Endothelial cell of umbilical vein (primary cell): ENCODE data around the gene CRCP. TPM values are rescaled to one million over a fixed set of nuclear protein-coding genes. Genes with fewer than 3 reads are reported as not detected.
"Not testable (repeated sequence)": the region's sequence is repeated elsewhere in the genome, so short reads cannot be mapped to it uniquely, and the experiment has no call there.

ENCODE experiments used
- BruUV-seq: library from RNA; stranded (reverse); fragments of 400-500 nt; replicated peaks from 2 replicates; lab custom pipeline; 2021; lab: Mats Ljungman, UMichigan
- CTCF ChIA-PET: fragments of 300-600, 350-600 bp; sonication (Branson Sonifier 250); formaldehyde crosslinking; loops from one replicate; lab custom pipeline; 2021; ENCODE audit warnings: antibody characterized with exemption, inconsistent platforms; lab: Charles Lee
- POLR2A ChIA-PET: fragments of 300-600, 350-600 bp; sonication (Branson Sonifier 250); formaldehyde crosslinking; loops from one replicate; lab custom pipeline; 2021; ENCODE audit warnings: antibody characterized with exemption, inconsistent platforms; lab: Charles Lee
- DNase-seq: peaks from one replicate; pipeline ENCODE4 v3.0.0-alpha.2; 2011; ENCODE audit warnings: low read depth, low spot score
- FAIRE-seq: peaks from 2 replicates; lab custom pipeline; 2011; peaks lifted over from hg19 to GRCh38; lab: Jason Lieb, UNC
- H2AFZ ChIP-seq: 2 replicates; pipeline ENCODE4 v1.6.0; 2012; ENCODE audit warnings: low read depth, low read length, control low read depth, inconsistent platforms
- H3K27ac ChIP-seq: 2 replicates; pipeline ENCODE4 v1.5.1; 2011; ENCODE audit warnings: low read depth, mild to moderate bottlenecking, control low read depth, low read length, moderate library complexity; ENCODE audit not compliant: insufficient read depth
- H3K27me3 ChIP-seq, 2 experiments: 2 replicates each; pipeline versions ENCODE4 v1.6.0 to v1.6.1; 2011; ENCODE audit warnings: low read length in 2 of 2, mixed read lengths in 1 of 2; ENCODE audit not compliant: control insufficient read depth in 2 of 2, insufficient read depth in 2 of 2
- H3K36me3 ChIP-seq, 2 experiments: 2 replicates in 1 of 2; 3 replicates in 1 of 2; pipeline ENCODE4 v1.5.1; 2011; ENCODE audit warnings: low read length in 2 of 2, mild to moderate bottlenecking in 1 of 2, moderate library complexity in 1 of 2; ENCODE audit not compliant: control insufficient read depth in 2 of 2, insufficient read depth in 2 of 2; ENCODE audit errors: extremely low read depth in 1 of 2
- H3K4me1 ChIP-seq: 3 replicates; pipeline ENCODE4 v1.5.1; 2011; ENCODE audit warnings: mild to moderate bottlenecking, low read length; ENCODE audit not compliant: control insufficient read depth, insufficient read depth; ENCODE audit errors: extremely low read depth
- H3K4me2 ChIP-seq: 2 replicates; pipeline ENCODE4 v1.6.1; 2011; ENCODE audit warnings: low read length, control low read depth, mixed read lengths; ENCODE audit not compliant: insufficient read depth
- H3K4me3 ChIP-seq, 3 experiments: fragments of 200-600 bp in 1 of 3; sonication (generic), shearing (Covaris generic) in 1 of 3; replicated peaks in 1 of 3; 2 replicates each; pipeline ENCODE4 v1.5.1; 2011 to 2016; ENCODE audit warnings: control low read depth in 3 of 3, low read length in 3 of 3, mild to moderate bottlenecking in 2 of 3, inconsistent platforms in 1 of 3, low read depth in 1 of 3, moderate library complexity in 1 of 3; ENCODE audit not compliant: insufficient read depth in 1 of 3
- H3K79me2 ChIP-seq: 2 replicates; pipeline ENCODE4 v1.6.0; 2012; ENCODE audit warnings: low read length, inconsistent platforms; ENCODE audit not compliant: control insufficient read depth, insufficient read depth
- H3K9ac ChIP-seq: replicated peaks from 2 replicates; pipeline ENCODE3; 2011; ENCODE audit warnings: low read length, control low read depth; ENCODE audit not compliant: insufficient read depth; ENCODE audit errors: extremely low read depth
- H3K9me1 ChIP-seq: replicated peaks from 3 replicates; pipeline ENCODE4 v1.6.0; 2011; ENCODE audit warnings: mild to moderate bottlenecking, low read length; ENCODE audit not compliant: control insufficient read depth, insufficient read depth; ENCODE audit errors: extremely low read depth
- H3K9me3 ChIP-seq: replicated peaks from 2 replicates; pipeline ENCODE4 v1.5.1; 2012; ENCODE audit warnings: low read length, inconsistent platforms; ENCODE audit not compliant: control insufficient read depth, insufficient read depth
- H4K20me1 ChIP-seq: replicated peaks from 2 replicates; pipeline ENCODE3; 2011; ENCODE audit warnings: mild to moderate bottlenecking, low read length; ENCODE audit not compliant: control insufficient read depth, insufficient read depth; ENCODE audit errors: extremely low read depth
- CTCF ChIP-seq, 2 donors: IDR thresholded peaks; 1 replicate in 1 of 2; 2 replicates in 1 of 2; pipeline ENCODE4 v1.5.1; 2011; ENCODE audit warnings: low read length in 2 of 2, mild to moderate bottlenecking in 2 of 2, moderate library complexity in 2 of 2, control low read depth in 1 of 2, inconsistent platforms in 1 of 2, low read depth in 1 of 2; ENCODE audit not compliant: insufficient read depth in 1 of 2; ENCODE audit errors: extremely low read depth in 1 of 2
- EZH2 ChIP-seq: IDR thresholded peaks from 2 replicates; pipeline ENCODE4 v1.6.1; 2012; ENCODE audit warnings: borderline replicate concordance, low read depth, mild to moderate bottlenecking, moderate library complexity, low read length, inconsistent platforms; ENCODE audit not compliant: severe bottlenecking
- FOS ChIP-seq: IDR thresholded peaks from 2 replicates; pipeline ENCODE4 v1.6.1; 2011; ENCODE audit warnings: mild to moderate bottlenecking, low read length, moderate library complexity, borderline replicate concordance; ENCODE audit not compliant: insufficient read depth
- GATA2 ChIP-seq: IDR thresholded peaks from 2 replicates; pipeline ENCODE4 v1.7.0; 2011; ENCODE audit warnings: low read depth, mild to moderate bottlenecking, moderate library complexity, mixed read lengths, low read length; ENCODE audit not compliant: insufficient read length, insufficient read depth
- JUN ChIP-seq: IDR thresholded peaks from 2 replicates; pipeline ENCODE4 v1.6.1; 2011; ENCODE audit warnings: borderline replicate concordance, low read depth; ENCODE audit not compliant: insufficient read length, insufficient read depth
- MAX ChIP-seq: IDR thresholded peaks from 2 replicates; pipeline ENCODE4 v1.6.1; 2011; ENCODE audit not compliant: insufficient read depth, insufficient read length
- MYC ChIP-seq: IDR thresholded peaks from one replicate; pipeline ENCODE4 v1.6.1; 2011; ENCODE audit warnings: mild to moderate bottlenecking, low read depth, low read length
- POLR2A ChIP-seq: IDR thresholded peaks from 2 replicates; pipeline ENCODE4 v1.6.1; 2012; ENCODE audit warnings: low read depth, mild to moderate bottlenecking, control low read depth, low read length
- POLR2AphosphoS5 ChIP-seq: IDR thresholded peaks from 2 replicates; pipeline ENCODE4 v1.6.1; 2012; ENCODE audit warnings: low read depth, mild to moderate bottlenecking, control low read depth, low read length, moderate library complexity; ENCODE audit not compliant: insufficient read depth
- dilution Hi-C: fragments of 300-500 bp; cut with MboI; formaldehyde crosslinking; loops from one replicate; pipeline ENCODE4 v1.15.0; 2019; ENCODE audit warnings: low sequenced_read_pairs; ENCODE audit not compliant: extremely low pct_ligation_motif_present
- intact Hi-C: fragments of 100-400 bp; cut with micrococcal nuclease; formaldehyde crosslinking; loops from one replicate; pipeline ENCODE4 v1.10.0; 2022
- polyA plus RNA-seq, 4 experiments: library from polyadenylated mRNA; depleted of rRNA in 3 of 4; stranded (reverse) in 3 of 4; unstranded in 1 of 4; fragments of >200 nt; gene quantifications; 2 replicates each; pipeline versions ENCODE4 v1.2.1 to v1.2.3, GENCODE V29; 2011 to 2012; ENCODE audit warnings: missing spikeins in 1 of 4
- total RNA-seq: library from RNA; stranded (reverse); gene quantifications from 2 replicates; pipeline ENCODE4 v1.2.3, GENCODE V29; 2021

Gene CRCP
- total and polyA plus RNA-seq, 2 donors (not counting 3 experiments of a cell fraction or from before 2014, with no cell fraction given) = 14.2 to 29.7 TPM

DNA sequence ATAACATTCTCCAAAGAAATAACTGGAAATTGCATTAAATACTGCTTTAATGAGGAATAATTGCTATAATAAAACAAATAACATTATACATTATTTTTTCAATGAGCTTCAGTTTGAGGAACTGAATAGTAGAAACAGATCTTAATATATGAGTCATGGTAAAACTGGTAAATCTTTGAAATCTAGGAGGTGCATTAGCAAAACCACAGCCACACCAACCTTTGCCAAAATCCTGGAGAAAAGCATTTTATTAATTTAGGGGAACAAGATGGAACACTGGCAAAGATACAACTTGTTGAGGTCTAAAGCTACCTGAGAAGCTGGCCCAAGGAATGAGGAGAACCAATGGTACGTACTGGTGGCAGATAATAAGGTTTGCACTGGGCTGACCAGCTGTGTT lies 44.4 kb upstream of the CRCP start:
- H3K9ac ChIP-seq = no peak overlapping the region
- H3K4me2 ChIP-seq = no peak overlapping the region
- no TSS peak for BruUV-seq
- H4K20me1 ChIP-seq = no peaks in the 10 kb centered on the region
- FAIRE-seq (no peak), DNase-seq (no peak)
- intact Hi-C loops (no loop called here), dilution Hi-C loops (no loop called here)
- CTCF ChIA-PET = interaction anchor here (0.8 to 1.0 kb wide), 2 partner anchors 33 to 39 kb away, joined by 3 read pairs; no protein-coding TSS in a partner anchor
- H2AFZ ChIP-seq = no peak overlapping the region
- no peaks in the 10 kb centered on the region for H3K9me1 ChIP-seq
- no peak overlapping the region for H3K4me3 ChIP-seq
- no peak overlapping the region for H3K27ac ChIP-seq
- H3K4me1 ChIP-seq = no peaks in the 10 kb centered on the region
- TF ChIP-seq FOS (no peak), MYC (no peak), MAX (no peak), EZH2 (no peak), POLR2A (no peak), CTCF (IDR thresholded peaks at IDR 0.05; ENCODE audit: extremely low read depth in 1 of 2, insufficient read depth in 1 of 2, low read depth in 1 of 2, low read length in 2 of 2) (no peak), POLR2AphosphoS5 (no peak), GATA2 (no peak), JUN (no peak)
- POLR2A ChIA-PET = no interaction called here
- peaks cover 0 to 6% of the 10 kb centered on the region in 2 experiments for H3K27me3 ChIP-seq
- no peaks in the 10 kb centered on the region for H3K79me2 ChIP-seq
- H3K36me3 ChIP-seq = no peaks in the 10 kb centered on the region
- H3K9me3 ChIP-seq = no peaks in the 10 kb centered on the region

GRCh38 chr7:66072208-66072607 lies 42.4 kb upstream of the CRCP start:
- H3K27ac ChIP-seq, H3K36me3 ChIP-seq, FAIRE-seq, H2AFZ ChIP-seq, H3K9ac ChIP-seq, dilution Hi-C loops, H3K9me1 ChIP-seq, BruUV-seq, POLR2A ChIA-PET, H3K9me3 ChIP-seq, H4K20me1 ChIP-seq, DNase-seq, intact Hi-C loops, H3K4me3 ChIP-seq, H3K27me3 ChIP-seq, H3K4me2 ChIP-seq: not testable (repeated sequence)
- H3K4me1 ChIP-seq = peaks cover 11% of the 10 kb centered on the region
- H3K79me2 ChIP-seq = peaks cover 12% of the 10 kb centered on the region
- CTCF ChIA-PET = interaction anchor here (1.4 kb wide), 1 partner anchor 42 kb away, joined by 4 read pairs; no protein-coding TSS in a partner anchor
